Measurements from ENCODE around the gene DLG2.
"Not testable (repeated sequence)": the region's sequence is repeated elsewhere in the genome, so short reads cannot be mapped to it uniquely, and the experiment has no call there.

DNA sequence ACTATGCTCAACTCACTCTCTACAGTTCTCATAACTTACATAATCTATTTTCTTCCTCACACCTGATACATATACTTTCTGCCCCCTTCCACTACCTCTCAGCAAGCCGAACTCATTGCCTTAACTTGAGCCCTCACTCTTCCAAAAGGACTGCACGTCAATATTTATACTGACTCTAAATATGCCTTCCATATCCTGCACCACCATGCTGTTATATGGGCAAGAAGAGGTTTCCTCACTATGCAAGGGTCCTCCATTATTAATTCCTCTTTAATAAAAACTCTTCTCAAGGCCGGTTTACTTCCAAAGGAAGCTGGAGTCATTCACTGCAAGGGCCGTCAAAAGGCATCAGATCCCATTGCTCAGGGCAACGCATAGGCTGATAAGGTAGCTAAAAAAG, 2204.5 kb downstream of the DLG2 start:
- TF ChIP-seq, protein P1, sequence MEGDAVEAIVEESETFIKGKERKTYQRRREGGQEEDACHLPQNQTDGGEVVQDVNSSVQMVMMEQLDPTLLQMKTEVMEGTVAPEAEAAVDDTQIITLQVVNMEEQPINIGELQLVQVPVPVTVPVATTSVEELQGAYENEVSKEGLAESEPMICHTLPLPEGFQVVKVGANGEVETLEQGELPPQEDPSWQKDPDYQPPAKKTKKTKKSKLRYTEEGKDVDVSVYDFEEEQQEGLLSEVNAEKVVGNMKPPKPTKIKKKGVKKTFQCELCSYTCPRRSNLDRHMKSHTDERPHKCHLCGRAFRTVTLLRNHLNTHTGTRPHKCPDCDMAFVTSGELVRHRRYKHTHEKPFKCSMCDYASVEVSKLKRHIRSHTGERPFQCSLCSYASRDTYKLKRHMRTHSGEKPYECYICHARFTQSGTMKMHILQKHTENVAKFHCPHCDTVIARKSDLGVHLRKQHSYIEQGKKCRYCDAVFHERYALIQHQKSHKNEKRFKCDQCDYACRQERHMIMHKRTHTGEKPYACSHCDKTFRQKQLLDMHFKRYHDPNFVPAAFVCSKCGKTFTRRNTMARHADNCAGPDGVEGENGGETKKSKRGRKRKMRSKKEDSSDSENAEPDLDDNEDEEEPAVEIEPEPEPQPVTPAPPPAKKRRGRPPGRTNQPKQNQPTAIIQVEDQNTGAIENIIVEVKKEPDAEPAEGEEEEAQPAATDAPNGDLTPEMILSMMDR (IDR thresholded peaks at IDR 0.05; ENCODE audit: low read depth, low read length): not testable (repeated sequence)
- not testable (repeated sequence) for TF ChIP-seq EZH2phosphoT487 (IDR thresholded peaks at IDR 0.05; ENCODE audit: low read depth)
